Keratinocyte (primary cell): Measurements from ENCODE around the gene PDZRN3. TPM values are rescaled to one million over a fixed set of nuclear protein-coding genes. Genes with fewer than 3 reads are reported as not detected.

Experiments used
- DNase-seq: peaks from one replicate; pipeline ENCODE4 v3.0.0-alpha.2; 2011; ENCODE audit warnings: low read depth, missing footprints, low spot score
- FAIRE-seq: peaks from 2 replicates; lab custom pipeline; 2011; peaks lifted over from hg19 to GRCh38; lab: Jason Lieb, UNC
- H2AFZ ChIP-seq: 2 replicates; pipeline ENCODE4 v1.6.0; 2012; ENCODE audit warnings: low read length, control low read depth, inconsistent platforms; ENCODE audit not compliant: control insufficient read depth
- H3K27ac ChIP-seq: 2 replicates; pipeline ENCODE4 v1.5.1; 2011; ENCODE audit warnings: low read length; ENCODE audit not compliant: control insufficient read depth, insufficient read depth
- H3K27me3 ChIP-seq: 3 replicates; pipeline ENCODE4 v1.6.0; 2011; ENCODE audit warnings: low read length; ENCODE audit not compliant: control insufficient read depth, insufficient read depth; ENCODE audit errors: extremely low read depth
- H3K36me3 ChIP-seq, 2 experiments: 2 replicates in 1 of 2; 3 replicates in 1 of 2; pipeline ENCODE4 v1.5.1; 2011; ENCODE audit warnings: low read length in 2 of 2, mild to moderate bottlenecking in 1 of 2; ENCODE audit not compliant: control insufficient read depth in 2 of 2, insufficient read depth in 2 of 2; ENCODE audit errors: extremely low read depth in 1 of 2
- H3K4me1 ChIP-seq: 3 replicates; pipeline ENCODE4 v1.5.1; 2011; ENCODE audit warnings: low read length; ENCODE audit not compliant: control insufficient read depth, insufficient read depth; ENCODE audit errors: extremely low read depth
- H3K4me2 ChIP-seq: 3 replicates; pipeline ENCODE4 v1.6.0; 2011; ENCODE audit warnings: low read depth, low read length; ENCODE audit not compliant: control insufficient read depth, insufficient read depth; ENCODE audit errors: extremely low read depth
- H3K4me3 ChIP-seq, 3 experiments: fragments of 200-600 bp in 1 of 3; sonication (generic) in 1 of 3; 2 replicates in 2 of 3; 3 replicates in 1 of 3; pipeline ENCODE4 v1.5.1; 2011 to 2016; ENCODE audit warnings: low read length in 3 of 3, mild to moderate bottlenecking in 3 of 3, control low read depth in 2 of 3, inconsistent platforms in 1 of 3, low read depth in 1 of 3, mixed read lengths in 1 of 3, mixed run types in 1 of 3, moderate library complexity in 1 of 3; ENCODE audit not compliant: control insufficient read depth in 2 of 3, insufficient read depth in 2 of 3; ENCODE audit errors: extremely low read depth in 1 of 3
- H3K79me2 ChIP-seq: 2 replicates; pipeline ENCODE4 v1.6.0; 2012; ENCODE audit warnings: low read length; ENCODE audit not compliant: control insufficient read depth, insufficient read depth
- H3K9ac ChIP-seq: 3 replicates; pipeline ENCODE4 v1.6.0; 2011; ENCODE audit warnings: low read length; ENCODE audit not compliant: control insufficient read depth, insufficient read depth; ENCODE audit errors: extremely low read depth
- H3K9me1 ChIP-seq: 3 replicates; pipeline ENCODE4 v1.6.0; 2011; ENCODE audit warnings: low read length; ENCODE audit not compliant: control insufficient read depth, insufficient read depth; ENCODE audit errors: extremely low read depth
- H3K9me3 ChIP-seq: 2 replicates; pipeline ENCODE4 v1.5.1; 2012; ENCODE audit warnings: low read depth, low read length; ENCODE audit not compliant: control insufficient read depth
- H4K20me1 ChIP-seq: 3 replicates; pipeline ENCODE4 v1.6.0; 2011; ENCODE audit warnings: low read length; ENCODE audit not compliant: control insufficient read depth, insufficient read depth; ENCODE audit errors: extremely low read depth
- CTCF ChIP-seq, 3 experiments: IDR thresholded peaks in 1 of 3; conservative IDR thresholded peaks in 1 of 3; optimal IDR thresholded peaks in 1 of 3; 2 replicates in 2 of 3; 3 replicates in 1 of 3; pipeline versions ENCODE3 to v1.5.1; 2011; ENCODE audit warnings: low read length in 3 of 3, mild to moderate bottlenecking in 3 of 3, moderate library complexity in 2 of 3, control low read depth in 1 of 3, inconsistent platforms in 1 of 3; ENCODE audit not compliant: insufficient read depth in 2 of 3; ENCODE audit errors: extremely low read depth in 1 of 3
- EZH2 ChIP-seq: IDR thresholded peaks from one replicate; pipeline ENCODE4 v1.6.1; 2012; ENCODE audit warnings: inconsistent platforms, mild to moderate bottlenecking, low read length, moderate library complexity
- dilution Hi-C: fragments of 300-500 bp; cut with MboI; formaldehyde crosslinking; loops from one replicate; pipeline ENCODE4 v1.7.0; 2020; ENCODE audit warnings: low sequenced_read_pairs; ENCODE audit not compliant: extremely low pct_ligation_motif_present
- polyA plus RNA-seq, 5 experiments: library from polyadenylated mRNA; depleted of rRNA in 3 of 5; stranded (reverse) in 3 of 5; stranded (forward) in 1 of 5; unstranded in 1 of 5; fragments of >200 nt; gene quantifications; 1 replicate in 1 of 5; 2 replicates in 3 of 5; 3 replicates in 1 of 5; pipeline versions ENCODE4 v1.2.1 to v1.2.3, GENCODE V29; 2011 to 2012; ENCODE audit warnings: missing spikeins in 2 of 5, low read depth in 1 of 5, low replicate concordance in 1 of 5

Gene PDZRN3
- polyA plus RNA-seq, 1 donor (not counting 4 experiments of a cell fraction or from before 2014, with no cell fraction given) = not detected

- Histone ChIP-seq H3K27me3 (no peaks in the 10 kb centered on the region), H3K4me3 (no peak overlapping the region), H3K36me3 (no peaks in the 10 kb centered on the region), H3K9me3 (no peaks in the 10 kb centered on the region), H3K4me1 (no peaks in the 10 kb centered on the region), H4K20me1 (no peaks in the 10 kb centered on the region), H3K9me1 (no peaks in the 10 kb centered on the region), H3K27ac (no peak overlapping the region), H3K4me2 (no peak overlapping the region), H3K9ac (no peak overlapping the region), H2AFZ (no peak overlapping the region), H3K79me2 (no peaks in the 10 kb centered on the region)
- DNase-seq (no peak), FAIRE-seq (no peak)
- dilution Hi-C loops = no loop called here
- TF ChIP-seq EZH2 (no peak), CTCF (optimal IDR thresholded peaks at IDR 0.05 in 1 of 3, IDR thresholded peaks at IDR 0.05 in 1 of 3, conservative IDR thresholded peaks at IDR 0.05 in 1 of 3; ENCODE audit: extremely low read depth in 1 of 3, insufficient read depth in 2 of 3, low read length in 3 of 3) (no peak)
These were observed 125.0 kb downstream of the PDZRN3 start for GRCh38 chr3:73499787-73500186.

GRCh38 chr3:73498764-73499622 is 125.7 kb downstream of the PDZRN3 start:
- no peaks in the 10 kb centered on the region for H3K4me1 ChIP-seq
- H3K9me1 ChIP-seq = no peaks in the 10 kb centered on the region
- dilution Hi-C loops = no loop called here
- H3K4me3 ChIP-seq = no peak overlapping the region
- DNase-seq = no peak
- no peak for TF ChIP-seq EZH2
- TF ChIP-seq CTCF (optimal IDR thresholded peaks at IDR 0.05 in 1 of 3, IDR thresholded peaks at IDR 0.05 in 1 of 3, conservative IDR thresholded peaks at IDR 0.05 in 1 of 3; ENCODE audit: extremely low read depth in 1 of 3, insufficient read depth in 2 of 3, low read length in 3 of 3) = no peak
- no peak overlapping the region for H3K4me2 ChIP-seq
- H4K20me1 ChIP-seq = no peaks in the 10 kb centered on the region
- no peak overlapping the region for H2AFZ ChIP-seq
- no peaks in the 10 kb centered on the region for H3K36me3 ChIP-seq
- no peak overlapping the region for H3K27ac ChIP-seq
- no peaks in the 10 kb centered on the region for H3K27me3 ChIP-seq
- FAIRE-seq = no peak
- no peak overlapping the region for H3K9ac ChIP-seq
- H3K79me2 ChIP-seq = no peaks in the 10 kb centered on the region
- H3K9me3 ChIP-seq = no peaks in the 10 kb centered on the region
